DMS114 treated with DMSO at 0.1 percent for 48 hours (cell line): ENCODE data around the gene GRK6.
A peak's percentile ranks its signal among the peaks of the same experiment; 100 is the strongest.

Experiments
- DNase-seq: peaks from one replicate; lab custom pipeline; 2025; ENCODE audit not compliant: unreplicated experiment; lab: John Stamatoyannopoulos, UW

The GRK6 gene

DNA sequence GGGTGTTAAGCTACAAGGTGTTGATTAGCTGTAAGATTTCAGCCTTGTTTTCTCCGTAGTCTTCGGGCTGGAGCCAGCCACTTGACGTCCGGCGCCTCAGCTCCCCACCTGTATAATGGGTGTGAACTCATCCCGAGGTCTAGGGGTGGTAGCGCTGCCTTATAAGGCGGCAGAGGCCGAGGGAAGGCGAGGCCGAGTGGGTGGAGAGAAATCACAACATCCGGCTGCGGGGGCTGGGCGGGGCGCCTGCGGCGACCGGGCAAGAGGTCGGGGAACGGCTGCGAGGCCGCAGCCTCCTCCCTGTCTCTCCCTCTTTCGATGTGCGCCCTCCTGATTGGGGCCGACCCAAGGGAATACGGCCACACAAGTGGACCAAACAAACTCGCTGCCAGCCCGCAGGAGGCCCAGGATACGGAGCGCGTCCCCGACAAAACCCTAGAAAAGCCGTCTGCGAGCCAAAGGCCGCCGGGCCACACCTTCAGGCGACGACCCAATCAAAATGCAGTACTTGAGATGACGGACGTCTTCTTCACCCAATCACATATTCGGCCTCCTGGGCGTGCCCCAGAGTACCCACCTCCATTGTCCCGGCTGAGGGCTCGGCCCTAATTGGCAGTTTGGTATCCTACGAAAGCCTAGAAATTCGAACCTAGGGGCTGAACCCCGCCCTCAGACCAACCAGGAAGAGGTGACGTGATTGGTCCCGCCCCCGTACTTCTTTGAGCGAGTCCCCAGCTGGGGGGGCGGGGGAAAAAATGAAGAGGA is 493 bp upstream of the GRK6 start:
- DNase-seq: peak; percentile 100

DNA sequence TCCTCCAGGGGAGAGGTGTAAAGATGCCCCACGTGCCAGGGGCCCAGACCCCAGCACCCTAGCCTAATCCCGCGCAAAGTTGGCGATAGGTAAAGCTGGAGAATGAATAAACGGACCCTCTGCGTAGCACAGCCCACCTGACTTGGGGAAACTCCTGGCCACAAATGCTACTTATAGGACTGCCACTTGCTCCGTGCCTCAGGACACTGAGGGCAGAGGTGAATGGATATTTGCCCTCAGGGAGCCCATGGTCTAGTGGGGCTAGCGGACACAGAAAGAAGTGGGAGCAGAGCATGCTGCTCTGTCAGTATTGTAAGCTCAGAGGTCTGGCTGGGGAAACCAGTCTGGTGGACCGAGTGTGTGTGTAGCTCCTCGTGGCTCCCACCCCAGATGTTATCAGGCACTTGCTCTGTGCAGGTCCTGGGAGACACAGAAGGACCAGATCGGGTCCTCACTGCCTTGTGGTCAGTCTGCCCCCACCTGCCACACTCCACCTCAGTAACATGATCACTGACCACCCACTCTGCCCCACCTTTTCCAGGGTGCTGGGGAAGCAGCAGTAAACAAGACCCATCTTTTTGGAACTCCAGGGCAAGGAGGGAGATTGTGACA is 841 bp downstream of the GRK6 start:
- DNase-seq: no peak

DNA sequence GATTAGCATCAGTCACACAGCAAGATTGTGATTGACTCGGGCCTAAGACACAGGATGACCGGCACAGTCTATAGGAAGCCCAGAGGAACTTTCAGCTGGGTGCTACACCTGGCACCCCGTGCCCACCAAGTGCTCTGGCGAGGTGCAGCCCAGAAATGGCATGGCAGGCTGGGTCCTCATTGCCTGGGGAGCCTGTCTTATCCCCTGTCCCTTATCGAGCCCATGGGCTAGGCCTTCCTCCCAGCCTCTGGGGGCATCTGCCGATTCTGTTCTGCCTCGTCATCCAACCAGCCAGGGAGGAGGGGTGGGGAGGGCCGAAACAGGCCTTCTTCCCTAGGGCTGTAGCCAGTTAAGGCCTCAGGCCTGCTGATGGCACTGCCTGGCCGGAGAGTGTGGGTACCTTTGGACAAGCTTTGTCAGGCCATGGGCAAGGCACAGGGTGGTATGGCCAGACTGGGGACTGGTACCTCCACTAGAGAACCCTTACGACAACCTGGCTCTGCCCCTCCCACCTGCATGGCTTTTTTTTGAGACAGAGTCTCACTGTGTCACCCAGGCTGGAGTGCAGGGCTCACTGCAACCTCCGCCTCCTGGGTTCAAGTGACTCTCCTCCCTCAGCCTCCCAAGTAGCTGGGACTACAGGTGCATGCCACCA is 1.6 kb downstream of the GRK6 start:
- no peak for DNase-seq

DNA sequence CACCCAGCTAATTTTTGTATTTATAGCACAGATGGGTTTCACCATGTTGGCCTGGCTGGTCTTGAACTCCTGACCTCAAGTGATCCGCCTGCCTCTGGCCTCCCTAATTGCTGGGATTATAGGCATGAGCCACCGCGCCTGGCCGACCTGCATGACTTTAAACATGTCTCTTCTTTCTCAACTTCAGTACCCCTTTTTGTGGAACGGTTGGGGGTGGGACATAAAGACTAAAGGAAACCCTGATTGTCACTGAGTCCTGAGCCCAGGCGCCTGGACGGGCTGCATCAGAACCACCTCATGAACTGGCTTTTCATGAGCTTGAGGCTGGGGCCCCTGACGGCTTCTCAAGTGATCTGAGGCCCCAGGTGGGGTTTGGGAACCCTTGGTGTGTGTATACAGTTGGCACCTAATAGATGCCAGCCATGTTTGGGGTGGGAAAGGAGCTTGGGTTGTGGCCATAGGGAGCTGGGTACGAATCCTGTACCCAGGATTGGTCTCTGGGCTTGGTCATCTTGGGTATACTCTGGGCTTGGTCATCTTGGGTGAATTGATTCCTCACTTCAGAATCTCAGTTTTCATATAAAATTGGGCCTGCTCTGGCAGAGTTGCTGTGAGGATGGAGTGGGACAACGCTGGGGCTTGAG is 2.2 kb downstream of the GRK6 start:
- no peak for DNase-seq

DNA sequence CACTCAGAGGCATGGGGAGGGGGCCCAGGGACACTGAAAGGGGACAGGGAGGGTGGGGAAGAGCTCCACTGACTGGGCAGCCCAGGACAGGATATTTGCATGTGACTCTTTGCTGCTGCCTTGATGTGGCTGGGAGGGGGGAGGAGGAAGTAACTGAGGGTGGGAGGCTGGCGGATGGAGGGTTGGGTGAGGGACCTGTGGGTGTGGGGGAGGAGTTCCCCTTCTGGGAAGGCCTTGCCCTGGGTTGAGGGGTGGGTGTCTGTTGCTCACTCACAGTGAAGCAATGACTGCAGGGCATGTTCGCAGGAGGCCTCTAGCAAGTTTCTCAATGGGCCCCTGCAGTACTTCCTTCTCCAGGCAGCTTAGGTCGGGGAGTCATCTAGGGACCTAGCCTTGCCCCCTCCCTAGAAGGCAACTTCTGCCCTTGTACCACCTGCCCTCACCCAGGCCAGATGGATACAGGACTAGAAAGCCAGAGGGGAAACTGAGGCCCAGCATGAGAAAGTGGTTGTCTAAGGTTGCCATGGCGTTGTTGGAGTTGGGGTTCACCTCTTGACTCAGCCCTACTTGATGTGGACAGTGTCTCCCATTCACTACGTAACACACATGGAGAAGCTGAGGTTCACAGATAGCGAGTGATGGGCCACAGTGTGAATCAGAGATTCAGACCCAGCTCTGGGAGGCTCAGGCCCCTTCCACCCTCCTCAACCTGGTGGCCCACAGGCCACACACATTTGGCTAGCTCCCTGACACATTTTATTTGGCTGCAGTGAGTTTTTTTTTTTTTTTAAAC is 3.0 kb downstream of the GRK6 start:
- no peak for DNase-seq

DNA sequence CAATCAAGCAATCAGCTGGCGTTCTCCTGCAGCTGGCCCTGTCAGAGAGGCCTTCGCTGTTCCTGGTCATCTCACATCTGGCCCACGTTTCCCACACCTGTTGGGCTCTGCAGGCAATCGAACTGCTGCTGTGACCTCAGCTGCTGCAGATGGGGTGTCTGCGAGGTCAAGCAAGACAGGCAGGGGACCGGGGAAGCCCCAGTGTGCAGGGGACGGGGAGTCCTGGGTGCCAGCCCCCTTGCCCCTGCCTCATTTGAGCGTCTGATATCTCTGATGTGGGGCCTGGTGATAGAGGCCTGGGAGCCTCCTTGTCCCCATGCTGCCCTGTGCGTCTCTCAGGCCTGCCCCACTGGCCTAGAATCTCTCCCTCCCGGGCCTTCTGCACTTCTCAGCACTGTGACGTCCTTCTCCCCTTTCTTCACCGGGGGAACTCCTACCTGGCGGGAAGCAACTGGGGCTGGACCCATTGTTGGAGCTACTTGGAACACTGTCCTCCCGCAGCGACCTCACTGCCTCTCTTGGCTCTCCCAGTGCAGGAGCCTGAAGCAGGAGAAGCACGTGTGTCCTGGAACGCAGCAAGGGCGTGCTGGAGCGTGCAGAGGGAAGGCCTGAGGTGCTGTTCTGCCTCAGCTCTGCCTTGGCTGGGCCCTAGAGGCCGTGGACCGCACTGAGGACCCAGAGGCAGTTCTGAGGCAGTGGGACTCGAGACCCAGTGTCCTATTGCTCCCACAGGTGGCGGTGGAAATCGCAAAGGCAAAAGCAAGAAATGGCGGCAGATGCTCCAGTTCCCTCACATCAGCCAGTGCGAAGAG is 3.9 kb downstream of the GRK6 start:
- no peak for DNase-seq

DNA sequence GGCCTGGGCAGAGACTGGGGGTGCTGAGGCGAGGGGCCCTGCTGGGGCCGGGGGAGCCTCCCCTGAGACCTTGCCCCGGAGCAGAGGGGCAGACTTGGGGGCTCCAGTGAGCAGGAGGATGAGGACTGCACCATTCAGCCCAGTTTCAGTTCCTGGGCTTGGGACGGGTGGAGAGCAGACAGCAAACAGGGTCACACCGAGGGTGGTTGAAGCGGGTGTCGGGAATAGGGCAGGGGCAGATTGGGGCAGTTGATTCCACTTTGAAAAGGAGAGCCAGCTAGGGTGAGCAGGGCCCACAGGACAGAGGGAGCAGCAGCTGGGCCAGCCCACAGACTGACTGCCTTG is 4.5 kb downstream of the GRK6 start:
- DNase-seq: no peak

DNA sequence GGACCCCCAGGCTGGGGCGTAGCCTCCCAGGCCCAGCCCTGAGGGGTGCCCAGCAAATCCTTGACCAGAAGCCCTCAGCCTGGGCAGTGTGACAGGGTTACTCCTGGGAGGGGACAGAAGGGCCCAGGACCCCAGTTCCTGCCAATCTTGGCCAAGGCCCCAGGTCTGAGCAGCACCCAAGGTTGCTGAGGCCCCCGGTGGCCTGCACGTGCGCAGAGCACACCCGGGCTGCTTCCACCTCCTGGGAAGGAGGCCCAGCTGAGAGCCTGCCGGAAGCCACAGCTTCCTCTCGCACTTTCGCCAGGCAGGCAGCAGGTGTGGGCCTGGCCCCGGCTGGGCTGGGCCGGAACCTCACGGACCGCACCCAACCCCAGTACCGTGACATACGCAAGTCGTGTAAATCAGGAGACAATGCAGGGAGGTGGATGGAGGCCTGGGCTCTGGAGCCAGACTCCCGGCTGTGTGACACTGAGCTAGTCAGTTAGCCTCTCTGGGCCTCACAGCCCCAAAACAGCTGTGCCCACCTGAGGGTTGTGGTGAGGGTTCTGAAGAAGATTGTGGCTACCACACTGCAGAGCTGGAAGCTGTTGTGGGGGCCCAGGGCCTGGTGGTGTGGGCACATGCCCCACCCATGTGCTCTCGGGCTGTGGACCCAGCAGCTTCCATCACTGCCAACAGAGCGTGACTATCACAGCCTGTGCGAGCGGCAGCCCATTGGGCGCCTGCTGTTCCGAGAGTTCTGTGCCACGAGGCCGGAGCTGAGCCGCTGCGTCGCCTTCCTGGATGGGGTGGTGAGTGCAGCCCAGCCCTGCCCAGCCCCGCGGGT is 5.1 kb downstream of the GRK6 start:
- no peak for DNase-seq

DNA sequence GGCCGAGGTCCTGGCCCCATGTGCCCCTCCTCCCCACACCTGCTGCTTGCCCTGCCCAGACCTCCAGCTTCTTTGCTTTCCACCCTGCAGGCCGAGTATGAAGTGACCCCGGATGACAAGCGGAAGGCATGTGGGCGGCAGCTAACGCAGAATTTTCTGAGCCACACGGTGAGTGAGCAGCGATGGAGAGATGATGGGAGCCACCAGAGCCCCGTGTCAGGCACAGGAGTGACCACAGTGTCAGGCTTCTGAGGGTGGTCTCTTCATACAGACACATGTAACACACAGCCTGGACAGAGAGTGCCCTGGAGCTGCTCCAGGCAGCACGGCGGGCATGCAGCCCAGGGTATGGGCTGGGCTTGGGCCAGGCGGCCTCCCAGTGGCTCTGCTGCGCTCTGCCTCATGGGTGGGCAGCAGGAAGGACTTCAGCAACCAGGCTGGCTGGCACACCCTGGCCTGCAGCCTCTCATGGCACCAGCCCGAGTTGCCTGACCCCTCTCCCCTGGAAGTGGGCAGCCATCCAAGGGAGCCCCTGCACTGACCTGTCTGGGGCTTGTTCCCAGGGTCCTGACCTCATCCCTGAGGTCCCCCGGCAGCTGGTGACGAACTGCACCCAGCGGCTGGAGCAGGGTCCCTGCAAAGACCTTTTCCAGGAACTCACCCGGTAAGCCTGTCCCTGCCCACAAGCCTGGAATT is 5.8 kb downstream of the GRK6 start:
- no peak for DNase-seq

DNA sequence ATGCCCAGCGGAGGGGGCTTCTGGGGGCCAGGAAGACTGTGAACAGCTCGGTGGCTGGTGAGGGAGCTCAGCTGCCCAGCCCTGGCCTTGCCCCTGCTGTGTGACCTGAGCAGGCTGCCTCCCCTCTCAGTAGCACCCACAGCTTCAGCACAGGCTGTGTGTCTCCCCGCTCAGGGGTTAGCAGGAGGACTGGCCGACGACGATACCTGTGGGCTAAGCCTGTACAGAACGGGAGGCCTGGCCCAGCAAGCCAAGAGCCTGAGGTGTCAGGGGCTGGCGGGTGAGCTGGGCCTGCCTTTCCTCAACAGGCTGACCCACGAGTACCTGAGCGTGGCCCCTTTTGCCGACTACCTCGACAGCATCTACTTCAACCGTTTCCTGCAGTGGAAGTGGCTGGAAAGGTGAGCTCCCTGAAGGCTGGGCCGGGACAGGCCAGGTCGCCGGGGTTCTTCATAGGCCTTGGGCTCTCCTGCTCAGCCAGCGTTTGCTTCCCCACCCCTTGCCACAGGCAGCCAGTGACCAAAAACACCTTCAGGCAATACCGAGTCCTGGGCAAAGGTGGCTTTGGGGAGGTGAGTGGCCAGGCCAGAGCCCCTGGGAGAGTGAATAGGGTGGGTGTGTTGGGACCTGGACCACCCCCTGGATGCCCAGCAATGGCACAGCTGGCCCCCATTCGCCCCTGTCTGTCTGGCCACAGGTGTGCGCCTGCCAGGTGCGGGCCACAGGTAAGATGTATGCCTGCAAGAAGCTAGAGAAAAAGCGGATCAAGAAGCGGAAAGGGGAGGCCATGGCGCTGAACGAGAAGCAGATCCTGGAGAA is 6.6 kb downstream of the GRK6 start:
- DNase-seq: no peak

DNA sequence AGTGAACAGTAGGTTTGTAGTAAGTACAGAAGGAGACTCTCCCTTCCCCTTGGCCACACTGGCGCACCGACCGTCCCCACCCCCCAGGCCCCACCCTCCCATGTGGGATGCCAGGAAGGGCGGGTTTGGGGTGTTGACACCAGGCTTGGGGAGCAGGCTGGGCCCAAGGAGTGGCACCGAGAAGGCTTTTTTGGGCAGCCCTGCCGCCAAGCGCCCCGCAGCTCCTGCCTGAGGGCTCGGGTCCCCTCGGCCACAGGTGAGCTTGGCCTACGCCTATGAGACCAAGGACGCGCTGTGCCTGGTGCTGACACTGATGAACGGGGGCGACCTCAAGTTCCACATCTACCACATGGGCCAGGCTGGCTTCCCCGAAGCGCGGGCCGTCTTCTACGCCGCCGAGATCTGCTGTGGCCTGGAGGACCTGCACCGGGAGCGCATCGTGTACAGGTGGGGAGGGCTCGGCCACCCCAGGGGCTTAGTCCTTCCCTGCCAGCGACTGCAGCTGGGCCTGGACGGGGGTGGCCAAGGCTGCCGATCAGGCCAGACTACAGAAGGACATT is 7.3 kb downstream of the GRK6 start:
- DNase-seq: no peak

DNA sequence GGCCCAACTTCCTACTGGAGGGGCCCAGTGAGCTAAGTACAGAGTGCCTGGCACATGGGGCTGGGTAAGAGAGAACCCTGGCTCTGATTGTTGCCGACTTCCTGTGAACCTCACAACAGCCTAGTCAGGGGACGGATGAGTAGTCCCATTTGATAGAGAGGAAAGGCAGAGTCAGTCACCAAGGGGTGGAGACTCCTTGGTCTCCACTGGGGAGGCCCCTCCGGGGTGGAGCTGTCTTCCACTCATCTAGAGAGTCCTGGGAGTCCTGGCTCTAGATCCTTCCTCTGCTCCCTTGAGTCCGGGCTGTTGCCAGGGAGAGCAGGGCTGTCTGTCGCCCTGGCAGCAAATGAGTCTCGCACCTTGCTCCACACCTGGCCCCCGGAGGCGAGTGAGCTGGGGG is 8.0 kb downstream of the GRK6 start:
- DNase-seq: no peak

DNA sequence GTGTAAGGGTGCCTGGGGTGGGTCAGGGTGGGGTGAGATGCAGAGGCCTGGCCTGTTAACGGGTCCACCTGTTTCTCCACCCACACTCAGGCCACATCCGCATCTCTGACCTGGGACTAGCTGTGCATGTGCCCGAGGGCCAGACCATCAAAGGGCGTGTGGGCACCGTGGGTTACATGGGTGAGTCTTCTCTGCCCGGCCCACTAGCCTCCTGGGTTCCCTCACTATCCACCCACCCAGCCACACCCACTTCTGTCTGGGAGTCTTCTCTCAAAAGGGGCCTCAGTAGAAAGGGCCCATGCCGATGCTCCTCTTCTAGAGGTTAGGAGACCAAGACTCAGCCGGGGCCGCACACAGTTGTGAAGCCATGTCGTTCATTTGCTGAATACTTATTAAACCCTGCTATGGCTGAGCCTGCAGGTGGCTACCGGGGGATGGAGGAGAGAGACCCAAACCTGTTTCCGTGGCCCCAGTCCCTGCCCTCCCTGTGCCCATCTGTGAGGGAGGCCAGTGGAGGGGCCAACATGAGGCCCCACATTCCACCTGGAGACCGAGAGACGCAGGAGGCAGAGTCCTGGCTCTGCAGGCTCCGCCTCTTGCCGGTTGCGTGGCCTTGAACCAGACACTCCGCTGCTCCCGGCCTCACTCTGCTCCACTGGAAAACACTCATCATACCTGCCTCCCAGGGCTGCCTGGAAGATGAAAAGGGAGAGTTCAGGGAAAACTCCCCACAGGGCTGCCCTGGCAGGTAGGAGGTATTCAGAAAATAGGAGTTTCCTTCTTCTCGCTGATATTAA is 8.7 kb downstream of the GRK6 start:
- no peak for DNase-seq

DNA sequence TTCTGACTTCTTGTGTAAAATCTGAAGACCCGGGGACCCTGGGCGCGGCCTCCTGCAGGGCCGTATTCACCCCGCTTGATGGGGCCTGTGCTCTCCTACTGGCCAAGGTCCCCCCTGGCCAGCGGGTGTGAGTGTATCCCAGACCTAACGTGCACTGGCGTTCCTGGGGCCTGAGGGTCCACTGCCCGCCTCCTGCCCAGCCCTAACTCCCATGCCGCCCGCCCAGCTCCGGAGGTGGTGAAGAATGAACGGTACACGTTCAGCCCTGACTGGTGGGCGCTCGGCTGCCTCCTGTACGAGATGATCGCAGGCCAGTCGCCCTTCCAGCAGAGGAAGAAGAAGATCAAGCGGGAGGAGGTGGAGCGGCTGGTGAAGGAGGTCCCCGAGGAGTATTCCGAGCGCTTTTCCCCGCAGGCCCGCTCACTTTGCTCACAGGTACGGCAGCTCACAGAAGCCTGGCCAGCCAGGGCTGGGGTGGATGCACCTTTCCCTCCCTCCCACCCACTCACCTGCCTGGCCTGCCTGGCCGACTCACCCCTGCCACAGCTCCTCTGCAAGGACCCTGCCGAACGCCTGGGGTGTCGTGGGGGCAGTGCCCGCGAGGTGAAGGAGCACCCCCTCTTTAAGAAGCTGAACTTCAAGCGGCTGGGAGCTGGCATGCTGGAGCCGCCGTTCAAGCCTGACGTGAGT is 9.5 kb downstream of the GRK6 start:
- no peak for DNase-seq

DNA sequence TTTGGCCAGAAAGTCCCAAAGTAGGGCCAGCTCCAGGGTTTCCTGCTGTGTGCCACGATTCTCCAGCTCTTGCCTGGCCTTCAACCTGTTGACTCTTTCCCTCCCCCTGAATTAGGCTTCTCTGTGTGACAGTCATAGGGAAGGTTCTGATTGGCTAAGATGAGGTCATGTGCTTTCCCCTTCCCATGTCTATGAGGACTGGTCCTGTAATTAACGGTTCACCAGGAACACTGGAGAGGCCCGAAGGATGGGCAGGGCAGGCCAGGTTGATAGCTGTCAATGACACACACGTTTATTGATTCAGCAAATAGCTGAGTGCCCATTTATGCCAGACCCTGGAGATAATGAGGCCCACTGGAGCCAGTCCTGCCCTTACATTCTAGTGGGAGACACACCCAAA is 11.1 kb downstream of the GRK6 start:
- no peak for DNase-seq

DNA sequence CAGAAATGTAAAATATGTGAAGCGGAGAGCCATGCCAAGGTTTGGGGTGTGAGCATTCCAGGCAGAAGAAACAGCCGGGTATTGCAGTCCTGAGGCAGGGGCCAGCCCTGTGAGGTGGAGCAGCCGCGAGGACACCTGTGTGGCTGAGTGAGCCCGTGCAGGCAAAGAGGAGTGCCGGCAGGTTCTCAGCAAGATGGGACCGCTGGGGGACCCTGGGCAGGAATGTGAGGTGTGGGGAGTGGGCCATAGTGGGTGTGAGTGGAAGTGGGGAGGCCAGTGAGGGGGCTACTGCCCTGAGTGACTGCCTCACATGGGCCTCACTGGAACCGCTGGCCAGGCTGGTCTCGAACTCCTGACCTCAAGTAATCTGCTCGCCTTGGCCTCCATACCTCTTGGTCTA is 12.0 kb downstream of the GRK6 start:
- DNase-seq: no peak
